Glutamatergic neuron (in vitro differentiated cells): Measurements from ENCODE around the gene PNPLA2. TPM values are rescaled to one million over a fixed set of nuclear protein-coding genes. Genes with fewer than 3 reads are reported as not detected.
A peak's percentile ranks its signal among the peaks of the same experiment; 100 is the strongest.

Experiments used
- DNase-seq: peaks from one replicate; pipeline ENCODE4 v3.0.0; 2022
- H3K27ac Mint-ChIP-seq: one replicate; pipeline ENCODE4 v1.8.0; 2020; ENCODE audit warnings: mild to moderate bottlenecking, mixed read lengths, inconsistent platforms; ENCODE audit not compliant: unreplicated experiment
- H3K27me3 Mint-ChIP-seq: one replicate; pipeline ENCODE4 v1.8.0; 2020; ENCODE audit warnings: mild to moderate bottlenecking, moderate library complexity, mixed read lengths, inconsistent platforms; ENCODE audit not compliant: unreplicated experiment
- H3K36me3 Mint-ChIP-seq: one replicate; pipeline ENCODE4 v1.8.0; 2020; ENCODE audit warnings: mild to moderate bottlenecking, mixed read lengths, inconsistent platforms; ENCODE audit not compliant: unreplicated experiment
- H3K4me1 Mint-ChIP-seq: one replicate; pipeline ENCODE4 v1.8.0; 2020; ENCODE audit warnings: mild to moderate bottlenecking, low read depth, mixed read lengths, inconsistent platforms; ENCODE audit not compliant: unreplicated experiment
- H3K4me3 Mint-ChIP-seq: one replicate; pipeline ENCODE4 v1.8.0; 2020; ENCODE audit warnings: mild to moderate bottlenecking, mixed read lengths, inconsistent platforms; ENCODE audit not compliant: unreplicated experiment
- H3K9me3 Mint-ChIP-seq: one replicate; pipeline ENCODE4 v1.8.0; 2020; ENCODE audit warnings: mild to moderate bottlenecking, moderate library complexity, mixed read lengths, inconsistent platforms; ENCODE audit not compliant: unreplicated experiment
- CTCF ChIP-seq: fragments of 200-600 bp; sonication (generic); IDR thresholded peaks from one replicate; pipeline ENCODE4 v1.5.0; 2021; ENCODE audit not compliant: partially characterized antibody, unreplicated experiment
- total RNA-seq: library from RNA; stranded (reverse); fragmentation: NEBNext Ultra II Directional; extraction: Animal tissue kit (Norgen Biotek cat#: 25700); gene quantifications from one replicate; pipeline ENCODE4 v1.2.1, GENCODE V29; 2021; ENCODE audit not compliant: unreplicated experiment

PNPLA2 gene
- total RNA-seq, 1 donor from 2014 or later, result 32.3 TPM

DNA sequence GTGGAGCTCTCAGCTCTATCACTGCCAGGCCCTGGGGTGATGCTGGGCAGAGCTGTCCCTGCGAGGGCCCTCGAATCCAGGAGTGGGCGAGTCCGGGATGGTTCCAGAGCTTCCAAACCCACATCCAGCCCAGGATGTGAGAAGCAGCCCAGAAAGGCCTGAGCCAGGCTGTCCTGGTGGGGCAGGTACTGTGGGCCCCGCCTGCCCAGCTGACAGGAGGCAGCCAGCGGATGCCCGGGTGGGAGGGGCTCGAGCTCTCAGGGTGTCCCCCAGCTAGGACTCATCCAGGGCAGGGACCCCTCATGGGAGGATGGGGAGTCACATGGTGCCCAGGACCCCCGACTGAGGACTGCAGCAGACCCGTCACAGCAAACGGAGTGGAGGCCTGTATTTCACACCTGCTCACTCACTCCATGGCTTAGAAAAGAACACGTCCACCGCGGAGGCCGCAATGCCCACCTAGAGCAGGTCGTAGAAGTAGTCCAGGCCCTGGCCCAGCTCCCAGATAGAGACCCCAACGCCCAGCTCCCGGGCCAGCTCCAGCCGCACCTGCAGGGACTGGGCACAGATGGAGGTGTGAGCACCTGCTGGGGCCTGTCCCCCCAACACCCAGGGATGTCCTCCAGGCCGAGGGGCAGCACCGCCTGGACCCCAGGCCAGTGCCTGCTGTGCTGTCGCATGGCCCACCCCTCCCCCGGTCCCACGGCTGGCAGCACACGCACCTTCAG, 50.8 kb downstream of the PNPLA2 start:
- Mint-ChIP-seq H3K27ac (peak overlapping the region; percentile 70), H3K9me3 (peaks cover 2% of the 10 kb centered on the region), H3K4me1 (no peaks in the 10 kb centered on the region), H3K4me3 (no peak overlapping the region), H3K27me3 (peaks cover 9% of the 10 kb centered on the region), H3K36me3 (no peaks in the 10 kb centered on the region)
- no peak for TF ChIP-seq CTCF
- no peak for DNase-seq

DNA sequence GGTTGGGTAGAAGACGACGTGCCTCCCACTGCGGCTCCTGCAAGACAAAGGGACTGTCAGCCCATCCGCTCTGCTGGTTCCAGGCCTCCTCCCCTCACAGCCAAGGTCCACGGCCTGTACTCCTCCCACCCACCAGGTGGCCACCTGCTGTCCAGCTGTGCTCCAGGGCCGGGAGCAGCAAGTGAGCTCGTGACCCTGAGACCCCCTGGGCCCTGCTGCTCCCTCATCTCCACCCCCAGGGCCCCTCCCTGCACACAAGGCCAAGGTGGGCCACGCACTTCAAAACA, 51.4 kb downstream of the PNPLA2 start:
- DNase-seq, result peak; percentile 71
- Mint-ChIP-seq H3K27ac (peak overlapping the region; percentile 43), H3K27me3 (peaks cover 8% of the 10 kb centered on the region), H3K36me3 (no peaks in the 10 kb centered on the region), H3K4me1 (no peaks in the 10 kb centered on the region), H3K4me3 (no peak overlapping the region), H3K9me3 (peaks cover 2% of the 10 kb centered on the region)
- peak; percentile 25 for TF ChIP-seq CTCF

GRCh38 chr11:870418-870817, 51.7 kb downstream of the PNPLA2 start:
- Mint-ChIP-seq H3K4me1 (no peaks in the 10 kb centered on the region), H3K27me3 (peaks cover 8% of the 10 kb centered on the region), H3K27ac (peak overlapping the region; percentile 43), H3K9me3 (peaks cover 2% of the 10 kb centered on the region), H3K36me3 (no peaks in the 10 kb centered on the region), H3K4me3 (no peak overlapping the region)
- TF ChIP-seq CTCF, result peak; percentile 2
- no peak for DNase-seq

GRCh38 chr11:871472-871871, 52.8 kb downstream of the PNPLA2 start:
- Mint-ChIP-seq H3K4me1 (peaks cover 6% of the 10 kb centered on the region), H3K27ac (no peak overlapping the region), H3K9me3 (peaks cover 2% of the 10 kb centered on the region), H3K36me3 (no peaks in the 10 kb centered on the region), H3K27me3 (peaks cover 12% of the 10 kb centered on the region), H3K4me3 (no peak overlapping the region)
- TF ChIP-seq CTCF, result no peak
- DNase-seq, result no peak

GRCh38 chr11:872799-873198, 54.1 kb downstream of the PNPLA2 start:
- peaks cover 6% of the 10 kb centered on the region for H3K4me1 Mint-ChIP-seq
- peaks cover 2% of the 10 kb centered on the region for H3K9me3 Mint-ChIP-seq
- H3K36me3 Mint-ChIP-seq, result no peaks in the 10 kb centered on the region
- H3K4me3 Mint-ChIP-seq, result no peak overlapping the region
- H3K27me3 Mint-ChIP-seq, result peaks cover 12% of the 10 kb centered on the region
- no peak for DNase-seq
- TF ChIP-seq CTCF, result no peak
- no peak overlapping the region for H3K27ac Mint-ChIP-seq
